HG02852 (cell line): ENCODE results near the gene ASPA.
"Not testable (repeated sequence)": the region's sequence is repeated elsewhere in the genome, so short reads cannot be mapped to it uniquely, and the experiment has no call there.

Experiments used
- ATAC-seq: cut with Tn5 transposase; IDR thresholded peaks from one replicate; pipeline ENCODE4 v1.9.1; 2021; ENCODE audit warnings: mild to moderate bottlenecking, moderate library complexity; ENCODE audit not compliant: unreplicated experiment

ASPA gene

GRCh38 chr17:3475812-3476610, at the start of gene ASPA:
ASPA (plus strand) TSS chr17:3475997; CDS start chr17:3476160, 163 bp downstream.
- no peak for ATAC-seq

GRCh38 chr17:3433215-3433614, 42.6 kb upstream of the ASPA start:
- not testable (repeated sequence) for ATAC-seq

- no peak for ATAC-seq
Measured at GRCh38 chr17:3433741-3434140, 42.1 kb upstream of the ASPA start, which contains the start of gene OR1E2. OR1E2 (minus strand) TSS chr17:3433841; CDS start chr17:3433841, 0 bp downstream.

GRCh38 chr17:3438368-3438767, 37.4 kb upstream of the ASPA start:
- ATAC-seq, result no peak

GRCh38 chr17:3440451-3440850, 35.3 kb upstream of the ASPA start:
- no peak for ATAC-seq

- ATAC-seq, result no peak
Measured at GRCh38 chr17:3447625-3448024, 28.2 kb upstream of the ASPA start.

GRCh38 chr17:3448059-3448665, 27.6 kb upstream of the ASPA start:
- ATAC-seq, result no peak

GRCh38 chr17:3466355-3466754, 9.4 kb upstream of the ASPA start:
- not testable (repeated sequence) for ATAC-seq

GRCh38 chr17:3469529-3469928, 6.3 kb upstream of the ASPA start:
- no peak for ATAC-seq

- ATAC-seq, result no peak
Measured at GRCh38 chr17:3471599-3471998, 4.2 kb upstream of the ASPA start, which contains the start of gene SPATA22. SPATA22 (minus strand) TSS chr17:3471819; CDS start chr17:3469325, 2,494 bp downstream.

GRCh38 chr17:3472137-3472536, 3.7 kb upstream of the ASPA start:
- no peak for ATAC-seq

- no peak for ATAC-seq
Measured at GRCh38 chr17:3474212-3474611, 1.6 kb upstream of the ASPA start.

GRCh38 chr17:3475251-3475685, 529 bp upstream of the ASPA start:
- ATAC-seq, result no peak

GRCh38 chr17:3479988-3480387, 4.2 kb downstream of the ASPA start:
- ATAC-seq, result no peak

- ATAC-seq, result no peak
Measured at GRCh38 chr17:3482852-3483251, 7.1 kb downstream of the ASPA start.

GRCh38 chr17:3485481-3486068, 9.8 kb downstream of the ASPA start:
- ATAC-seq, result no peak

GRCh38 chr17:3497101-3497500, 21.3 kb downstream of the ASPA start:
- ATAC-seq, result no peak

GRCh38 chr17:3501344-3501743, 25.5 kb downstream of the ASPA start:
- no peak for ATAC-seq

GRCh38 chr17:3502466-3502865, 26.7 kb downstream of the ASPA start:
- no peak for ATAC-seq

GRCh38 chr17:3503285-3503684, 27.5 kb downstream of the ASPA start:
- ATAC-seq, result no peak

GRCh38 chr17:3505008-3505407, 29.2 kb downstream of the ASPA start:
- ATAC-seq, result no peak

GRCh38 chr17:3506054-3506453, 30.3 kb downstream of the ASPA start:
- ATAC-seq, result no peak
